Sigmoid colon (tissue), 4 donors: ENCODE results near the gene ZNF217.
"Not testable (repeated sequence)": the region's sequence is repeated elsewhere in the genome, so short reads cannot be mapped to it uniquely, and the experiment has no call there.

Source experiments
- EP300 ChIP-seq, 4 donors: sonication (generic); formaldehyde crosslinking; IDR thresholded peaks; one replicate each; pipeline ENCODE4 v1.6.1; 2017; ENCODE audit warnings: antibody characterized with exemption in 4 of 4
- POLR2A ChIP-seq, 2 donors: fragments of 450-650 bp; IDR thresholded peaks; one replicate each; pipeline ENCODE4 v1.6.1; 2016; ENCODE audit warnings: antibody characterized with exemption in 2 of 2, mild to moderate bottlenecking in 2 of 2, moderate library complexity in 2 of 2
- POLR2AphosphoS5 ChIP-seq, 4 donors: sonication (generic); formaldehyde crosslinking; IDR thresholded peaks; one replicate each; pipeline ENCODE4 v1.6.1; 2017; ENCODE audit warnings: antibody characterized with exemption in 4 of 4
- TF ChIP-seq, protein P1 (sequence below), 4 experiments: fragments of 450-650 bp in 3 of 4; fragments of 200-600 bp in 1 of 4; IDR thresholded peaks; one replicate each; pipeline ENCODE4 v1.5.1; 2016 to 2019; ENCODE audit warnings: antibody characterized with exemption in 4 of 4, mild to moderate bottlenecking in 3 of 4, moderate library complexity in 2 of 4

DNA sequence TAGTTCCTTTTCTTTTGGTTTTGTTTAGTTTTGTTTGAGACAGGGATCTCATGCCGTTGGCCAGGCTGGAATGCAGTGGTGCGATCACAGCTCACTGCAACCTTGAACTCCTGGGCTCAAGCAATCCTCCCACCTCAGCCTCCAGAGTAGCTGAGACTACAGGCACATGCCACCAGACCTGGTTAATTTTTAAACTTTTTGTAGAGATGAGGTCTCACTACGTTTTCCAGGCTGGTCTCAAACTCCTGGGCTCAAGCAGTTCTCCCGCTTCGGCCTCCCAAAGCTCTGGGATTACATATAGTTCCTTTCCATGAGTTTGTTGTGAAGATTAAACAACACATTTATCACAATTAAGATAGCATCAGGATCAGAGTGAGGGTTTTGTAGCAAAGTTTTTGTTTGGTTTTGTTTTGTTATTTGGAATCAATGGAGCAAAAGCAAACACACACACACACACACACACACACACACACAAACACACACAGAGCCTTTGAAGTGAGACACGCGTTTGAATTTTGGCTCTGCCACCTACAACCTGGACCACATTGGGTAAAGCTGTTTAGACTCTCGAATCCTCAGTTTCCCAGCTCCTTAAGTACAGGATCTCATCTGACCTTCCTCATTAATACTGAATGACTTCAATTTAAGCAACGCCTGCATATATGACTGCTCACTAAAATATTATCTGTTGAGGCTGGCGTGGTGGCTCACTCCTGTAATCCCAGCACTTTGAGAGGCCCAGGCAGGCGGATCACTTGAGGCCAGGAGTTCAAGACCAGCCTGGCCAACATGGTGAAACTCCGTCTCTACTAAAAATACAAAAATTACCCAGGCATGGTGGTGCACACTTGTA lies 41.7 kb downstream of the ZNF217 start:
- TF ChIP-seq, protein P1, sequence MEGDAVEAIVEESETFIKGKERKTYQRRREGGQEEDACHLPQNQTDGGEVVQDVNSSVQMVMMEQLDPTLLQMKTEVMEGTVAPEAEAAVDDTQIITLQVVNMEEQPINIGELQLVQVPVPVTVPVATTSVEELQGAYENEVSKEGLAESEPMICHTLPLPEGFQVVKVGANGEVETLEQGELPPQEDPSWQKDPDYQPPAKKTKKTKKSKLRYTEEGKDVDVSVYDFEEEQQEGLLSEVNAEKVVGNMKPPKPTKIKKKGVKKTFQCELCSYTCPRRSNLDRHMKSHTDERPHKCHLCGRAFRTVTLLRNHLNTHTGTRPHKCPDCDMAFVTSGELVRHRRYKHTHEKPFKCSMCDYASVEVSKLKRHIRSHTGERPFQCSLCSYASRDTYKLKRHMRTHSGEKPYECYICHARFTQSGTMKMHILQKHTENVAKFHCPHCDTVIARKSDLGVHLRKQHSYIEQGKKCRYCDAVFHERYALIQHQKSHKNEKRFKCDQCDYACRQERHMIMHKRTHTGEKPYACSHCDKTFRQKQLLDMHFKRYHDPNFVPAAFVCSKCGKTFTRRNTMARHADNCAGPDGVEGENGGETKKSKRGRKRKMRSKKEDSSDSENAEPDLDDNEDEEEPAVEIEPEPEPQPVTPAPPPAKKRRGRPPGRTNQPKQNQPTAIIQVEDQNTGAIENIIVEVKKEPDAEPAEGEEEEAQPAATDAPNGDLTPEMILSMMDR (IDR thresholded peaks at IDR 0.05) = not testable (repeated sequence)
- TF ChIP-seq POLR2AphosphoS5, POLR2A, EP300 (IDR thresholded peaks at IDR 0.05): not testable (repeated sequence)
